Neuronal stem cell (in vitro differentiated cells): ENCODE measurements around the gene TAAR2.

Experiments
- DNase-seq: peaks from one replicate; pipeline ENCODE4 v3.0.0-alpha.2; 2013; ENCODE audit warnings: low spot score
- H2AFZ ChIP-seq: one replicate; pipeline ENCODE4 v1.6.1; 2013; ENCODE audit warnings: mild to moderate bottlenecking, low read length, inconsistent platforms
- H2AK5ac ChIP-seq: 2 replicates; pipeline ENCODE4 v1.6.1; 2013; ENCODE audit warnings: low read depth, mild to moderate bottlenecking, inconsistent platforms, low read length, moderate library complexity, mixed read lengths
- H2BK120ac ChIP-seq: 2 replicates; pipeline ENCODE4 v1.6.1; 2013; ENCODE audit warnings: low read depth, mild to moderate bottlenecking, inconsistent platforms, low read length, moderate library complexity, mixed read lengths
- H2BK12ac ChIP-seq: one replicate; pipeline ENCODE4 v1.6.1; 2013; ENCODE audit warnings: low read length, inconsistent platforms
- H2BK15ac ChIP-seq: 2 replicates; pipeline ENCODE4 v1.6.1; 2013; ENCODE audit warnings: mild to moderate bottlenecking, low read length, inconsistent platforms, mixed read lengths
- H2BK5ac ChIP-seq: one replicate; pipeline ENCODE4 v1.6.1; 2013; ENCODE audit warnings: inconsistent platforms, mild to moderate bottlenecking, low read length, moderate library complexity
- H3K14ac ChIP-seq: one replicate; pipeline ENCODE4 v1.6.1; 2013; ENCODE audit warnings: low read length, inconsistent platforms
- H3K18ac ChIP-seq: 2 replicates; pipeline ENCODE4 v1.6.1; 2013; ENCODE audit warnings: low read length, inconsistent platforms
- H3K23ac ChIP-seq: 2 replicates; pipeline ENCODE4 v1.6.1; 2013; ENCODE audit warnings: low read depth, mild to moderate bottlenecking, mixed read lengths, low read length, inconsistent platforms; ENCODE audit not compliant: poor library complexity
- H3K27ac ChIP-seq: replicated peaks from 3 replicates; pipeline ENCODE4 v1.5.1; 2013; ENCODE audit warnings: low read length, inconsistent platforms
- H3K27me3 ChIP-seq, 3 experiments: 2 replicates each; pipeline ENCODE4 v1.6.1; 2013; ENCODE audit warnings: low read length in 3 of 3, mild to moderate bottlenecking in 2 of 3, inconsistent platforms in 1 of 3, low read depth in 1 of 3, mixed read lengths in 1 of 3, moderate library complexity in 1 of 3; ENCODE audit not compliant: control insufficient read depth in 3 of 3, insufficient read depth in 3 of 3
- H3K36me3 ChIP-seq, 2 donors: replicated peaks in 1 of 2; 2 replicates each; pipeline ENCODE4 v1.6.1; 2013; ENCODE audit warnings: low read length in 2 of 2; ENCODE audit not compliant: control insufficient read depth in 2 of 2, insufficient read depth in 2 of 2
- H3K4ac ChIP-seq: 2 replicates; pipeline ENCODE4 v1.6.1; 2013; ENCODE audit warnings: inconsistent platforms, mild to moderate bottlenecking, low read length, moderate library complexity
- H3K4me1 ChIP-seq, 2 donors: 1 replicate in 1 of 2; 2 replicates in 1 of 2; pipeline ENCODE4 v1.6.1; 2013; ENCODE audit warnings: low read length in 2 of 2, low read depth in 1 of 2; ENCODE audit not compliant: control insufficient read depth in 2 of 2, insufficient read depth in 1 of 2
- H3K4me2 ChIP-seq: one replicate; pipeline ENCODE4 v1.6.1; 2013; ENCODE audit warnings: mild to moderate bottlenecking, low read length, inconsistent platforms; ENCODE audit not compliant: insufficient read depth, poor library complexity, severe bottlenecking
- H3K4me3 ChIP-seq, 2 donors: 2 replicates each; pipeline ENCODE4 v1.5.1; 2013; ENCODE audit warnings: low read length in 2 of 2, mild to moderate bottlenecking in 2 of 2, inconsistent platforms in 1 of 2, moderate library complexity in 1 of 2
- H3K79me1 ChIP-seq: one replicate; pipeline ENCODE4 v1.6.1; 2013; ENCODE audit warnings: low read depth, mild to moderate bottlenecking, inconsistent platforms, low read length, moderate library complexity
- H3K9ac ChIP-seq: one replicate; pipeline ENCODE4 v1.6.1; 2013; ENCODE audit warnings: mild to moderate bottlenecking, low read depth, low read length, inconsistent platforms; ENCODE audit not compliant: poor library complexity
- H3K9me3 ChIP-seq, 2 donors: replicated peaks in 1 of 2; 2 replicates each; pipeline versions ENCODE3 to v1.6.1; 2013; ENCODE audit warnings: low read length in 2 of 2, mild to moderate bottlenecking in 2 of 2, inconsistent platforms in 1 of 2, low read depth in 1 of 2, mixed read lengths in 1 of 2, moderate library complexity in 1 of 2; ENCODE audit not compliant: control insufficient read depth in 2 of 2, insufficient read depth in 1 of 2
- H4K8ac ChIP-seq: one replicate; pipeline ENCODE4 v1.6.1; 2013; ENCODE audit warnings: low read depth, mild to moderate bottlenecking, inconsistent platforms, low read length, moderate library complexity
- H4K91ac ChIP-seq: one replicate; pipeline ENCODE4 v1.6.1; 2013; ENCODE audit warnings: low read length, low read depth, mild to moderate bottlenecking, inconsistent platforms; ENCODE audit not compliant: poor library complexity
- WGBS, 2 donors: extraction: QIAGEN DNeasy Blood & Tissue Kit; methylation state at CpG; one replicate each; pipeline ENCODE4 v1.1.7; 2013; ENCODE audit warnings: missing lambda C conversion rate in 2 of 2, mixed read lengths in 1 of 2; ENCODE audit not compliant: insufficient read length in 2 of 2, insufficient replicate concordance in 1 of 2; ENCODE audit errors: extremely low coverage in 2 of 2; 5-methylcytosine and 5-hydroxymethylcytosine counted together

TAAR2 gene

DNA sequence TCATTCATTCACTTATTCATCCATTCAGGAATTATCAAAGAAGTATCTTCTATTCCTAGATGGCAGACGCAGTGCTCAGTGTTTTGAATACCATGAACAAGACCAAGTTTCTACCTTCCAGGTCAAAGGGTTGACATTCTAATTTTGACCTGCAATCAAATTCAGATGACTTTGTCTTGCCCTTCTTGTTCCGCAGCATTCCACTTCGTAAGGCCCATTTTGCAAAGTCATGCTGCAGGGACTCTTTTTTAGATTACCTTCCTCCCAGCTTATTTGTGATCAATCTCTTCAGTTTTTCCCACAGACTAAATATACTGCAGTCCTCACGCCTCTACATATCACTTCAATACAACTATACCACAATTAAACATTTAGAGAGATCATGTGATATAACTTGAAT is 42.0 kb upstream of the TAAR2 start:
- H3K27ac ChIP-seq: no peak overlapping the region
- no peak overlapping the region for H2AFZ ChIP-seq
- no peaks in the 10 kb centered on the region for H3K4me1 ChIP-seq
- no peak for DNase-seq
- no peak overlapping the region for H2BK15ac ChIP-seq
- WGBS, 2 donors: no CpG with 5 or more reads among the region's 4 CpGs
- no peaks in the 10 kb centered on the region for H3K27me3 ChIP-seq
- H4K91ac ChIP-seq: no peak overlapping the region
- H3K4me2 ChIP-seq: no peak overlapping the region
- H3K9ac ChIP-seq: no peak overlapping the region
- no peak overlapping the region for H3K4ac ChIP-seq
- H3K23ac ChIP-seq: no peak overlapping the region
- no peak overlapping the region for H3K14ac ChIP-seq
- H4K8ac ChIP-seq: no peak overlapping the region
- H3K4me3 ChIP-seq: no peak overlapping the region
- H2BK5ac ChIP-seq: no peak overlapping the region
- no peak overlapping the region for H3K18ac ChIP-seq
- no peaks in the 10 kb centered on the region for H3K9me3 ChIP-seq
- no peak overlapping the region for H2AK5ac ChIP-seq
- H3K36me3 ChIP-seq: no peaks in the 10 kb centered on the region
- no peaks in the 10 kb centered on the region for H3K79me1 ChIP-seq
- H2BK120ac ChIP-seq: no peak overlapping the region
- no peak overlapping the region for H2BK12ac ChIP-seq

DNA sequence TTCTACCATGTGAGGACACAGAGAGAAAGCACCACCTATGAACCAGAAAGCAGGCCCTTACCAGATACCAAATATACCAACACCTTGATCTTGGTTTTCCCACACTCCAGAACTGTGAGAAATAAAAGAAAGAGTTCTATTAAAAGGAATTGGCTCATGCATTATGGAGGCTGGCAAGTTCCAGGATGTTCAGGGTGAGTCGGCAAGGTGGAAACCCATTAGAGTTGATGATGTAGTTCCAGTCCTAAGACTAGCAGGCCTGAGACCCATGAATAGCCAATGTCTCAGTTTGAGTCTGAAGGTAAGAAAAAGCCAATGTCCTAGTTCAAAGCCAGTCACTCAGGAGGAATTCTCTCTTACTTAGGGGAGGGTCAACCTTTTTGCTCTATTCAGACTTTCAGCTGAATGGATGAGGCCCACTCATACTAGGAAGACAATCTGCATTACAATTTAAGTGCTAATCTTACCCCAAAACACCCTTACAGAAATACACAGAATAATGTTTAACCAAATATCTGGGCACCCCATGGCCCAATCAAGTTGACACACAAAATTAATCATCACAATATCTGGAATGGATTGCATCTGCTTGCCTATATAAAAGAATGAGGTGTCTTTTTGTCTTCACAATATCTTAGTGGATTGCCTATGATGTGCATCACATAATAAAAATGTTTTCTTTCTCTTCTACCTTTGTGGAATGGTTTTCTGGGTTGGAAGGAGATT is 40.4 kb upstream of the TAAR2 start:
- Histone ChIP-seq H2BK120ac (no peak overlapping the region), H3K9me3 (no peaks in the 10 kb centered on the region), H3K27ac (no peak overlapping the region), H3K14ac (no peak overlapping the region), H3K27me3 (no peaks in the 10 kb centered on the region), H3K4me3 (no peak overlapping the region), H2BK5ac (no peak overlapping the region), H2BK12ac (no peak overlapping the region), H3K4ac (no peak overlapping the region), H2AK5ac (no peak overlapping the region), H3K4me2 (no peak overlapping the region), H2BK15ac (no peak overlapping the region), H3K18ac (no peak overlapping the region), H3K9ac (no peak overlapping the region), H3K4me1 (no peaks in the 10 kb centered on the region), H3K79me1 (no peaks in the 10 kb centered on the region), H4K91ac (no peak overlapping the region), H4K8ac (no peak overlapping the region), H3K23ac (no peak overlapping the region), H3K36me3 (no peaks in the 10 kb centered on the region), H2AFZ (no peak overlapping the region)
- WGBS, 2 donors: no CpG with 5 or more reads among the region's 1 CpG
- DNase-seq: no peak

DNA sequence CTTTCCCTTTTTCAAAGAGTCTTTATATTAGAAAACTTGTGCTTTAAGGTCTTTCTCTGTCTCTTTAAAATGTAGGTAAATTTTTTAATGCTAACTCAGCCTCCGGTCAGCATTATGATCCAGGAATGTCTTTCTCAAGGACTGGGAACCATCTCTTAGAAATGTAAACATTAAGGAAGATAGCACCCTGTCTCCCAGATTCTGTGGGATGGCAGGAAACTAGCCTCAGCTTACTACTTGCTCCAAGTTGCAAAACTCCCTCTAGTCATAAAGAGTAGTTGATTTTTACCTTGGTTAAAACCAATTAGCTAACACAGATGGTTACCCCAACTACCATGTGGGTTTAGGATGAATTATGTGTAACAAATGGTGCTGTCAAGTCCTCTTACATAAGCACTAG is 39.6 kb upstream of the TAAR2 start:
- H3K14ac ChIP-seq: no peak overlapping the region
- no peaks in the 10 kb centered on the region for H3K27me3 ChIP-seq
- H2BK12ac ChIP-seq: no peak overlapping the region
- H4K8ac ChIP-seq: no peak overlapping the region
- no peak overlapping the region for H3K4ac ChIP-seq
- H3K4me3 ChIP-seq: no peak overlapping the region
- no peak overlapping the region for H2AFZ ChIP-seq
- H3K4me1 ChIP-seq: no peaks in the 10 kb centered on the region
- no peak overlapping the region for H3K18ac ChIP-seq
- DNase-seq: no peak
- no peak overlapping the region for H4K91ac ChIP-seq
- no peak overlapping the region for H2BK15ac ChIP-seq
- no peak overlapping the region for H3K27ac ChIP-seq
- no peaks in the 10 kb centered on the region for H3K9me3 ChIP-seq
- no peak overlapping the region for H2BK5ac ChIP-seq
- H3K36me3 ChIP-seq: no peaks in the 10 kb centered on the region
- H3K4me2 ChIP-seq: no peak overlapping the region
- H2AK5ac ChIP-seq: no peak overlapping the region
- whole genome bisulfite sequencing, 2 donors: no CpG with 5 or more reads among the region's 1 CpG
- H3K9ac ChIP-seq: no peak overlapping the region
- H2BK120ac ChIP-seq: no peak overlapping the region
- no peak overlapping the region for H3K23ac ChIP-seq
- no peaks in the 10 kb centered on the region for H3K79me1 ChIP-seq

DNA sequence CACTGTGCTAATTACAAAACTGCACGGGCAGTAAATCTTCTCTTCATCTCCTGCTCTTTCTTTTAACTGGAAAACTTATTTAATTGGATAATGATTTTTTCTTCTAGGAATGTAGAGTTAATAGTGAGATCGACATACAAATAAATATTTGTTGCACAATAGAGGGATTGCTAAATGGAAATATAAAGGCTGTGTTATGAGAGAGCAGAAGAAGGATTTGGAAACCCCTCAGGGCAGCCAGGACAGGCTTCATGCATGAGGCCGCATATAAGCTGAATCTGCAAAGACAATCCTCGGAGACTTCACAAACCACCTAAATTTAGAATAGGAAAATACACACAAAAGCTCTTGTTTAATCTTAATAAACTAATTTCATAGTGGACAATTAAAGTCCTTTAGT is 37.8 kb upstream of the TAAR2 start:
- H3K79me1 ChIP-seq: no peaks in the 10 kb centered on the region

More for the DNA sequence above, 37.8 kb upstream of the TAAR2 start:
- WGBS, 2 donors: no CpG with 5 or more reads among the region's 4 CpGs
- no peaks in the 10 kb centered on the region for H3K36me3 ChIP-seq
- H4K8ac ChIP-seq: no peak overlapping the region
- H3K23ac ChIP-seq: no peak overlapping the region
- H2BK5ac ChIP-seq: no peak overlapping the region
- H3K14ac ChIP-seq: no peak overlapping the region
- no peak overlapping the region for H3K4ac ChIP-seq
- no peak overlapping the region for H2AK5ac ChIP-seq
- H2BK120ac ChIP-seq: no peak overlapping the region
- H2AFZ ChIP-seq: no peak overlapping the region
- no peaks in the 10 kb centered on the region for H3K4me1 ChIP-seq
- H3K4me2 ChIP-seq: no peak overlapping the region
- no peak overlapping the region for H3K27ac ChIP-seq
- no peaks in the 10 kb centered on the region for H3K9me3 ChIP-seq
- H3K18ac ChIP-seq: no peak overlapping the region
- no peak for DNase-seq
- H2BK15ac ChIP-seq: no peak overlapping the region
- H2BK12ac ChIP-seq: no peak overlapping the region
- H3K27me3 ChIP-seq: no peaks in the 10 kb centered on the region
- no peak overlapping the region for H4K91ac ChIP-seq
- H3K9ac ChIP-seq: no peak overlapping the region
- no peak overlapping the region for H3K4me3 ChIP-seq
